GM21528 (cell line): ENCODE measurements around the gene PDE8A.
"Not testable (repeated sequence)": the region's sequence is repeated elsewhere in the genome, so short reads cannot be mapped to it uniquely, and the experiment has no call there.

Experiments used
- ATAC-seq: cut with Tn5 transposase; IDR thresholded peaks from one replicate; pipeline ENCODE4 v1.9.1; 2021; ENCODE audit warnings: mild to moderate bottlenecking, moderate library complexity; ENCODE audit not compliant: unreplicated experiment, low FRiP score

PDE8A gene

DNA sequence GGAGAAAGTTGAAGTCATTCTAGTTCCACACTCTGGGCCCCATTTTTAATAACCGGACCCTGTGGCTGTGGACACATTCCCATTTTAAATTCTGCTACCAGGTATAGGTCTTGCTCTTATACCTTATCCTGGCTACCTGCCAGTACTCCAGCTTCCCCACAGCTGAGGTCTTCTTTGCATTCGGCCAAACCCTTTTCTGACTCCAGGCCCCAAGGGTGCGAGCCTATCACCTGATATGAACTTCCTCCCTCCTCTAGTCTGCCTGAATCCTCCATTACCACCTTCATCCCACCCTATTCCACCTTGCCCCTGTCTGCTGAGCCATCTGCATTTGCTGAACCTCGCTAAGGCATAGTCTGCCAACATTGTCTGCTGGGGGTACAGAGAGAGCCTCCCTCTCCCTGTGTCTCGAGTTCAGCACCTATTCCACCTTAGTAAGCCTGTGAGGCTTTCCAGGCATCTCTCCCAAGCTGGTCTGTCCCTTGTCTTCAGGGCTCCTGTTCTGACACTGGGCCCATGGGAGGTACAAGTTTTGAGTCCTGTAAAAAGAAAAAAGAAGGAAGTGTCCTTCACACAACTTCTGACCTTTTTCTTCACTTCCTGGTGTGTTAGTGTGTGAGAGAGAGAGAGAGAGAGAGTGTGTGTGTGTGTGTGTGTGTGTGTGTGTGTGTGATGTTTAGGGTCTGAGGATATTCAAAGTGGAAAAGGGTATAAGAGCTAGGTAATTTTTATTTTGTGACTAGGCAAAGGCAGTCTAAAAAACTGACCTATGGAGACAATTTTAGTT is 27.0 kb downstream of the PDE8A start:
- ATAC-seq, result no peak

GRCh38 chr15:85009435-85009834 is 27.8 kb downstream of the PDE8A start:
- ATAC-seq, result no peak

DNA sequence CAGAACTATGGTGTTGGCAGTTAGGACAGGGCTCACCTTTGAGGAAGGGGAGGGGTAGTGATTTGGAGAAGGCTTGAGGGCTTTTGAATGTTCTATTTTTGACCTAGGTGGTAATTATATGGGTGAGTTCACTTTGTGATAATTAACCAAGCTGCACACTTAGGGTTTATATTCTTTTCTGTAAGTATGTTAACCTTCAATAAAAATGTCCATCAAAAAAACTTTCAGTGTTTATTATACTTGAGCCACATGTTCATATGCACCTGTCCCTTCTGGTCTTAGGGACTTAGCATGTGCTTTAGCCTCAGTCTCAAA is 28.4 kb downstream of the PDE8A start:
- no peak for ATAC-seq

DNA sequence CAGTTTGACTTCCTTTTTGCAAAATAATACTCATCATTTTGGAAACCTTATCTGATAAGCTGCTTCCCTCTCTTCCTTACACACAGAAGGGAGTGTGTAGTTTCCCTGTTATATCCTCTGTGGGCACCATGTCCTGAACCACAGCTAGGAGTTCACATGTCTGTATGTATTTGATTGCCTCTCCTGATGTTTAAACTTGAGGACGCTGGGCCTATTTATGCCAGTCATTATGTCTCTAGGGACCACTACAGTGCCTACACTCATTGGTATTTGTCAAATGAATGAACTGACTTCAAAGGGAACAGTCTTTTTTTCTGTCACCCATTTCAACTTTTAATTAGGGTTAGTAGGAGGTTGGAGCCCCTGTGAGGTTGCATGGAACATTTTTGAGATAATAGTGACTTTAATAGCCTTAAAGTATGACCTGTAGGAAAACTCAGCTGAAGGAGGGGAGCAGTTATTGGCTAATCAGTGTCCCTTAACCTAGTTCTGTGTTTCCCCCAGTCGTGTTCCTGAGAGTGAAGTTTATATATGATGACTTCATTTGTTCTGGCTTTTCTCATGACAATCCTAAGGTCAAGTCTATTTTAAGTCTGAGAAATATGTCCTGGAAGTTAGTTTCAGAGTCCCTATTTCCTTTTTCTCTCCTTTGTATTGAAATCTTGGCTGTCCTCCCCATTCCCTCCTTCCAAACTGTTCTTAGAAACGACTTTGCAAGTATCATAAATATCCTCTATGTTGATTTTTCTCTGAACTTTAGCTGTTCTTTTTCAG is 28.9 kb downstream of the PDE8A start:
- no peak for ATAC-seq

- no peak for ATAC-seq
Measured at GRCh38 chr15:85011160-85011571, 29.5 kb downstream of the PDE8A start.

DNA sequence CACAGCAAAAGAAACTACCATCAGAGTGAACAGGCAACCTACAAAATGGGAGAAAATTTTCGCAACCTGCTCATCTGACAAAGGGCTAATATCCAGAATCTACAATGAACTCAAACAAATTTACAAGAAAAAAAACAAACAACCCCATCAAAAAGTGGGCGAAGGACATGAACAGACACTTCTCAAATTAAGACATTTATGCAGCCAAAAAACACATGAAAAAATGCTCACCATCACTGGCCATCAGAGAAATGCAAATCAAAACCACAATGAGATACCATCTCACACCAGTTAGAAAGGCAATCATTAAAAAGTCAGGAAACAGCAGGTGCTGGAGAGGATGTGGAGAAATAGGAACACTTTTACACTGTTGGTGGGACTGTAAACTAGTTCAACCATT is 30.1 kb downstream of the PDE8A start:
- not testable (repeated sequence) for ATAC-seq

DNA sequence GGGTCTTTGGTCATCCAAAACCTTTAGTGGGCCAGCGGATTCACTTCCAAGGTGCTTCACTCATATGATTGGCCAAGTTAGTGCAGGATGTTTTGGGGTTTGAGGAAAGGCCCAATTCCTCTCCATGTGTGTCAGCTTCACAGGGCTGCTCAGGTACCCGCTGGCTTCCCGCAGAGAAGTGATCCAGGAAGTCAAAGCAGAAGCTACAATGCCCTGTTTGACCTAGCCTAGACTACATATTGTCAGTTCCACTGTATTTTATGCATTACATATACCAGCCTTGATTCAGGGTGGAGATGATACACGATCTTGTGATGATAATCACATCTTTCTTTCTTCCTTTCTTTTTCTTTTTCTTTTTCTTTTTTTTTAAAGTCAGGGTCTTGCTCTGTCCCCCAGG is 32.1 kb downstream of the PDE8A start:
- no peak for ATAC-seq

- no peak for ATAC-seq
Measured at GRCh38 chr15:85014932-85015331, 33.3 kb downstream of the PDE8A start.

DNA sequence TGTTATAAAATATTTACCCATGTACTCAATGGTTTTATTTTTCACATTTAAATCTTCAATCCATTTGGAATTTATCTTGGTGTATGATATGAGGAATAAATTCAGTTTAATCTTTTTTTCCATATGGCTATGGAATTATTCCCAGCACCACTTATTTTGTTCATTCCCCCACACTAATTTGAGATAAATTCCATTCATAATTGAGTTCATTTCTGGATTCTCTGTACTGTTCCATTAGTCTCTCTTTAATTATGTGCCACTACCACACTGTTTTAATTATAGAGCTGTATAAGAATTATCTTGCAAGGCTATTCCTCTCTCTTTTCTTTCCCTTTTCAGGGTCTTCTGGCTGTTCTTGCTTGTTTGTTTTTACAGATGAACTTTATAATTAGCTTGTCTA is 34.6 kb downstream of the PDE8A start:
- no peak for ATAC-seq

DNA sequence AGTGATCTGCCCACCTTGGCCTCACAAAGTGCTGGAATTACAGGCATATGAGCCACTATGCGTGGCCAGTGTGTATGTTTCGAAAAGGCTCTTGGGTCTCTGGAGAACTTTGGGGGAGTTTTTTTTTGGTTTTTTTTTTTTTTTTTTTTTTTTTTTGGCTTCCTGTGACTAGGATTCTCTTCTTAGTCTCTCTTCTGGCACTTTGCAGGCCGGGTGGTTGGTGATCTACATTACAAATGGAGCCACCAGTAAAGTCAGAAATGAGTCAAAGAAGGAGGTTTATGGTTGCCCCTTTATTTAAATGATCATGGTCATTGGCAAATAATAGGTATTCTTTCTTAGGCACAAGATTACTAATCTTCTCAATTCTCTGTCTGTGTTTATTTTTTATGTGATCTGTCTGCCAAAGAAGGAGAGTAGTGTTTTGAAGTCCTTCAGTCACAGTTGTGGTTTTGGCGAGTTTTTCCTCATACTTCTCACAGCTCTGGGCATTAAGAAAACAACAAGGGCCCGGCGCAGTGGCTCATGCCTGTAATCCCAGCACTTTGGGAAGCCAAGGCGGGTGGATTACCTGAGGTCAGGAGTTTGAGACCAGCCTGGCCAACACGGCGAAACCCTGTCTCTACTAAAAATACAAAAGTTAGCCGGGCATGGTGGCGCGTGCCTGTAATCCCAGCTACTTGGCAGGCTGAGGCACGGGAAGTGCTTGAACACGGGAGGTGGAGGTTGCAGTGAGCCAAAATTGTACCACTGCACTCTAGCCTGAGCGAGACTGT is 38.3 kb downstream of the PDE8A start:
- ATAC-seq, result no peak

- no peak for ATAC-seq
Measured at GRCh38 chr15:85021409-85021808, 39.8 kb downstream of the PDE8A start.

DNA sequence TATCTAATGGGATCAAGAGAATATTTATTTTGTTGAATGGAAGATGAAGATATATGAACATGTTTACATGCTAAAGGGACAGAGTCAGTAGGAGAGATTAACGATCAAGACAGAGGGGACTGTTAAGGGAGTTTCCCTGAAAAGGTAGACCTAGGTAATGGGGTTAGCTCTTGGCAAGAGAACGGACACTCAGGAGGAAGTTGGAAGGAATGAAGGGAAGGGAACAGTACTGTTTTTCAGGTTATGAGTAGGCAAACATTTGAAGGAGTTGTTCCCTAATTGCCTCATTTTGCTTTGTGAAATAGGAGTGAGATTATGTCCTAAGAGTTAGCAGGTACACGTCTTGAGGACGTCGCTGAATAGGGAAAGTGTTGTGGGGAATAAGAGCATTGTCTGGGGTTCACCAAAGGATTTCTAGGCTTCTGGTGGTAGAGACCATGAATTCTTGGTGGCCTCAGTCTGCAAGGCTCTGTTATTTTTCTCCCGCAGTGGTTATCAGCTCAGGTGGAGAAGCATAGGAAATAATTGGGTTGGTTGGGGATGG is 41.3 kb downstream of the PDE8A start:
- ATAC-seq, result no peak

- no peak for ATAC-seq
Measured at GRCh38 chr15:85024003-85024402, 42.3 kb downstream of the PDE8A start.

- ATAC-seq, result no peak
Measured at GRCh38 chr15:85024509-85025336, 43.1 kb downstream of the PDE8A start.

GRCh38 chr15:85025516-85026251 is 44.0 kb downstream of the PDE8A start:
- no peak for ATAC-seq

GRCh38 chr15:85026304-85027032 is 44.8 kb downstream of the PDE8A start:
- ATAC-seq, result no peak

GRCh38 chr15:85027033-85027380 is 45.4 kb downstream of the PDE8A start:
- no peak for ATAC-seq

GRCh38 chr15:85027421-85027820 is 45.8 kb downstream of the PDE8A start:
- ATAC-seq, result no peak

GRCh38 chr15:85028416-85028815 is 46.8 kb downstream of the PDE8A start:
- no peak for ATAC-seq
